ENCODE results near the gene AIFM1. TPM values are rescaled to one million over a fixed set of nuclear protein-coding genes. Genes with fewer than 3 reads are reported as not detected.

The AIFM1 gene
- total RNA-seq, 1 donor from 2014 or later, result 30.8 TPM

- POLR2A ChIA-PET, result no interaction called here
- DNase-seq (no peak), ATAC-seq (ENCODE audit: low read depth) (no peak)
- Mint-ChIP-seq H3K4me3 (no peak overlapping the region), H3K4me1 (no peaks in the 10 kb centered on the region), H3K27ac (no peak overlapping the region), H3K27me3 (no peaks in the 10 kb centered on the region), H3K36me3 (ENCODE audit: low read depth) (peaks cover 16% of the 10 kb centered on the region), H3K9me3 (no peaks in the 10 kb centered on the region)
- intact Hi-C loops (cut with micrococcal nuclease), result no loop called here
- CTCF ChIA-PET, result interaction anchor here (1.3 to 1.5 kb wide), 2 partner anchors 74 to 76 kb away, joined by 4 read pairs; no protein-coding TSS in a partner anchor
- TF ChIP-seq, protein P1, sequence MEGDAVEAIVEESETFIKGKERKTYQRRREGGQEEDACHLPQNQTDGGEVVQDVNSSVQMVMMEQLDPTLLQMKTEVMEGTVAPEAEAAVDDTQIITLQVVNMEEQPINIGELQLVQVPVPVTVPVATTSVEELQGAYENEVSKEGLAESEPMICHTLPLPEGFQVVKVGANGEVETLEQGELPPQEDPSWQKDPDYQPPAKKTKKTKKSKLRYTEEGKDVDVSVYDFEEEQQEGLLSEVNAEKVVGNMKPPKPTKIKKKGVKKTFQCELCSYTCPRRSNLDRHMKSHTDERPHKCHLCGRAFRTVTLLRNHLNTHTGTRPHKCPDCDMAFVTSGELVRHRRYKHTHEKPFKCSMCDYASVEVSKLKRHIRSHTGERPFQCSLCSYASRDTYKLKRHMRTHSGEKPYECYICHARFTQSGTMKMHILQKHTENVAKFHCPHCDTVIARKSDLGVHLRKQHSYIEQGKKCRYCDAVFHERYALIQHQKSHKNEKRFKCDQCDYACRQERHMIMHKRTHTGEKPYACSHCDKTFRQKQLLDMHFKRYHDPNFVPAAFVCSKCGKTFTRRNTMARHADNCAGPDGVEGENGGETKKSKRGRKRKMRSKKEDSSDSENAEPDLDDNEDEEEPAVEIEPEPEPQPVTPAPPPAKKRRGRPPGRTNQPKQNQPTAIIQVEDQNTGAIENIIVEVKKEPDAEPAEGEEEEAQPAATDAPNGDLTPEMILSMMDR (IDR thresholded peaks at IDR 0.05), result no peak
These were observed 10.1 kb downstream of the AIFM1 start for GRCh38 chrX:130155564-130155963.

DNA sequence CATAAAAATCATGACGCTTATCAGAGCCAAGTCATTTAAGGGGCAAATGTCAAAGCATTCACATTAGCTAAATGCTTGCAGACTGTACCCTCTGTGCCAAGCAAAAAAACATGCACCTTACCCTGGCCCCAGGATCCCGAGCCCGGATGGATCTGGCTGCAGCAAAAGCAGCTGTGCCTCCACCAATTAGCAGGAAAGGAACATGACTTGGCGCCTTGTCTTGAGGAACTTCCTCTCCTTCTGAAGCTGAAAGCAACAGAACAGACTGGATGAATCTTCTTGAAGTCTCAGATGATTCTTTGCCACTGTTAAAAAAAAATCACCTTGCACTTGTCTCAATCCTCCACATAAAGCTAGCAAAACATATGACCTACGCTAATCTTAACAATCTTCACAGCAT is 18.0 kb downstream of the AIFM1 start:
- peaks cover 2% of the 10 kb centered on the region for H3K4me1 Mint-ChIP-seq
- H3K36me3 Mint-ChIP-seq (ENCODE audit: low read depth), result peaks cover 44% of the 10 kb centered on the region
- H3K4me3 Mint-ChIP-seq, result no peak overlapping the region
- DNase-seq (no peak), ATAC-seq (ENCODE audit: low read depth) (no peak)
- TF ChIP-seq, protein P1 (IDR thresholded peaks at IDR 0.05), result no peak
- intact Hi-C loops (cut with micrococcal nuclease), result no loop called here
- POLR2A ChIA-PET, result interaction anchor here (0.6 kb wide), 1 partner anchor 121 kb away, joined by 8 read pairs; the partner anchor contains the start of gene ZNF280C
- H3K9me3 Mint-ChIP-seq, result no peaks in the 10 kb centered on the region
- CTCF ChIA-PET, result interaction anchor here (0.7 to 2.3 kb wide), 2 partner anchors 44 to 68 kb away, joined by 3 to 5 read pairs; no protein-coding TSS in a partner anchor
- no peak overlapping the region for H3K27ac Mint-ChIP-seq
- no peaks in the 10 kb centered on the region for H3K27me3 Mint-ChIP-seq

- Mint-ChIP-seq H3K4me3 (no peak overlapping the region), H3K4me1 (peaks cover 2% of the 10 kb centered on the region), H3K27me3 (no peaks in the 10 kb centered on the region), H3K27ac (no peak overlapping the region), H3K9me3 (no peaks in the 10 kb centered on the region), H3K36me3 (ENCODE audit: low read depth) (peaks cover 55% of the 10 kb centered on the region)
- ChIA-PET CTCF (interaction anchor here (0.6 to 2.3 kb wide), 2 partner anchors 27 to 65 kb away, joined by 3 to 5 read pairs; no protein-coding TSS in a partner anchor), POLR2A (no interaction called here)
- no peak for ATAC-seq (ENCODE audit: low read depth)
- intact Hi-C loops (cut with micrococcal nuclease), result no loop called here
- DNase-seq, result no peak
- TF ChIP-seq, protein P1 (IDR thresholded peaks at IDR 0.05), result no peak
These were observed 20.5 kb downstream of the AIFM1 start for GRCh38 chrX:130145123-130145522.

- CTCF ChIA-PET, result interaction anchor here (1.2 kb wide), 1 partner anchor 49 kb away, joined by 4 read pairs; no protein-coding TSS in a partner anchor
- intact Hi-C loops (cut with micrococcal nuclease), result loop anchor here (1.0 kb wide), 1 partner anchor 48 kb away; no protein-coding TSS in a partner anchor
- POLR2A ChIA-PET, result no interaction called here
- peaks cover 59% of the 10 kb centered on the region for H3K36me3 Mint-ChIP-seq (ENCODE audit: low read depth)
- no peak overlapping the region for H3K27ac Mint-ChIP-seq
- DNase-seq, result no peak
- ATAC-seq (ENCODE audit: low read depth), result no peak
- H3K4me3 Mint-ChIP-seq, result no peak overlapping the region
- no peaks in the 10 kb centered on the region for H3K27me3 Mint-ChIP-seq
- H3K4me1 Mint-ChIP-seq, result peaks cover 2% of the 10 kb centered on the region
- TF ChIP-seq, protein P1 (IDR thresholded peaks at IDR 0.05), result no peak
- no peaks in the 10 kb centered on the region for H3K9me3 Mint-ChIP-seq
These were observed 21.1 kb downstream of the AIFM1 start for GRCh38 chrX:130144509-130144908.

- ChIA-PET POLR2A (interaction anchor here (0.6 kb wide), 1 partner anchor 21 kb away, joined by 3 read pairs; no protein-coding TSS in a partner anchor), CTCF (no interaction called here)
- no peak for ATAC-seq (ENCODE audit: low read depth)
- H3K4me1 Mint-ChIP-seq, result no peaks in the 10 kb centered on the region
- peaks cover 58% of the 10 kb centered on the region for H3K36me3 Mint-ChIP-seq (ENCODE audit: low read depth)
- intact Hi-C loops (cut with micrococcal nuclease), result no loop called here
- DNase-seq, result no peak
- TF ChIP-seq, protein P1 (IDR thresholded peaks at IDR 0.05), result no peak
- H3K4me3 Mint-ChIP-seq, result no peak overlapping the region
- no peaks in the 10 kb centered on the region for H3K9me3 Mint-ChIP-seq
- H3K27ac Mint-ChIP-seq, result no peak overlapping the region
- H3K27me3 Mint-ChIP-seq, result no peaks in the 10 kb centered on the region
These were observed 26.0 kb downstream of the AIFM1 start for GRCh38 chrX:130139474-130140201.
